GM19324 (cell line): ENCODE data around the gene ARSJ.

Source experiments
- ATAC-seq: cut with Tn5 transposase; IDR thresholded peaks from one replicate; pipeline ENCODE4 v1.9.1; 2021; ENCODE audit warnings: mild to moderate bottlenecking, moderate library complexity; ENCODE audit not compliant: unreplicated experiment, low FRiP score

Gene ARSJ

GRCh38 chr4:113990886-113991285, 11.4 kb upstream of the ARSJ start:
- no peak for ATAC-seq

- ATAC-seq = no peak
Measured at GRCh38 chr4:113987382-113987941, 8.0 kb upstream of the ARSJ start.

GRCh38 chr4:113982181-113982580, 2.7 kb upstream of the ARSJ start:
- no peak for ATAC-seq

GRCh38 chr4:113981591-113981990, 2.1 kb upstream of the ARSJ start:
- ATAC-seq = no peak

GRCh38 chr4:113979905-113980615, 613 bp upstream of the ARSJ start:
- no peak for ATAC-seq

GRCh38 chr4:113978561-113979147, 793 bp downstream of the ARSJ start:
- no peak for ATAC-seq

- no peak for ATAC-seq
Measured at GRCh38 chr4:113978105-113978504, 1.3 kb downstream of the ARSJ start.

GRCh38 chr4:113977526-113977855, 2.0 kb downstream of the ARSJ start:
- no peak for ATAC-seq

- ATAC-seq = no peak
Measured at GRCh38 chr4:113976741-113977525, 2.5 kb downstream of the ARSJ start.

- no peak for ATAC-seq
Measured at GRCh38 chr4:113975578-113975977, 3.9 kb downstream of the ARSJ start.

- ATAC-seq = no peak
Measured at GRCh38 chr4:113974467-113974866, 5.0 kb downstream of the ARSJ start.

- ATAC-seq = no peak
Measured at GRCh38 chr4:113973345-113973744, 6.1 kb downstream of the ARSJ start.

GRCh38 chr4:113972781-113973180, 6.7 kb downstream of the ARSJ start:
- ATAC-seq = no peak

- ATAC-seq = no peak
Measured at GRCh38 chr4:113971706-113972360, 7.6 kb downstream of the ARSJ start.

GRCh38 chr4:113969709-113970334, 9.6 kb downstream of the ARSJ start:
- no peak for ATAC-seq

GRCh38 chr4:113968473-113968872, 11.0 kb downstream of the ARSJ start:
- ATAC-seq = no peak

- ATAC-seq = no peak
Measured at GRCh38 chr4:113967687-113968086, 11.8 kb downstream of the ARSJ start.

- no peak for ATAC-seq
Measured at GRCh38 chr4:113962719-113963265, 16.7 kb downstream of the ARSJ start.

- no peak for ATAC-seq
Measured at GRCh38 chr4:113962016-113962347, 17.5 kb downstream of the ARSJ start.

GRCh38 chr4:113960684-113961321, 18.6 kb downstream of the ARSJ start:
- ATAC-seq = no peak
